ENCODE results near the gene MIEF1.
A peak's percentile ranks its signal among the peaks of the same experiment; 100 is the strongest.

GRCh38 chr22:39520226-39521105 lies 18.4 kb downstream of the MIEF1 start, which contains the start of gene ATF4:
- TF ChIP-seq CTCF (IDR thresholded peaks at IDR 0.05) (peak in 1 of 4 experiments; percentile 4), POLR2AphosphoS5 (IDR thresholded peaks at IDR 0.05) (peak; percentile 100), POLR2A (IDR thresholded peaks at IDR 0.05) (peak; percentile 99)

Data from gastroesophageal sphincter (tissue), 3 donors.